Ovary (tissue), 3 donors: Measurements from ENCODE around the gene TUB.

Source experiments
- CTCF ChIP-seq, 3 donors: fragments of 450-650 bp in 2 of 3; fragments of 200-600 bp in 1 of 3; IDR thresholded peaks; one replicate each; pipeline versions ENCODE4 v1.5.1 to v1.8.0; 2016 to 2022; ENCODE audit warnings: antibody characterized with exemption in 3 of 3, mild to moderate bottlenecking in 1 of 3
- EP300 ChIP-seq: sonication (generic); formaldehyde crosslinking; IDR thresholded peaks from one replicate; pipeline ENCODE4 v1.6.1; 2017; ENCODE audit warnings: antibody characterized with exemption
- POLR2A ChIP-seq: fragments of 450-650 bp; IDR thresholded peaks from one replicate; pipeline ENCODE4 v1.6.1; 2017; ENCODE audit warnings: antibody characterized with exemption, mild to moderate bottlenecking, moderate library complexity
- donor health status: DM: no; HTN: no; CAD: no.

GRCh38 chr11:8102965-8103364 is 22.0 kb downstream of the TUB start:
- TF ChIP-seq CTCF (IDR thresholded peaks at IDR 0.05) (no peak), EP300 (no peak), POLR2A (no peak)
